Esophagus muscularis mucosa (tissue), 4 donors: ENCODE measurements around the gene DOK3.

Experiments
- CTCF ChIP-seq, 3 experiments: fragments of 200-600 bp in 2 of 3; fragments of 450-650 bp in 1 of 3; sonication (generic) in 2 of 3; IDR thresholded peaks; one replicate each; pipeline ENCODE4 v1.5.1; 2017 to 2019; ENCODE audit warnings: antibody characterized with exemption in 3 of 3, mild to moderate bottlenecking in 2 of 3, moderate library complexity in 1 of 3
- EP300 ChIP-seq: sonication (generic); formaldehyde crosslinking; IDR thresholded peaks from one replicate; pipeline ENCODE4 v1.6.1; 2017; ENCODE audit warnings: antibody characterized with exemption
- POLR2A ChIP-seq: fragments of 450-650 bp; IDR thresholded peaks from one replicate; pipeline ENCODE4 v1.6.1; 2017; ENCODE audit warnings: antibody characterized with exemption, moderate library complexity, mild to moderate bottlenecking, low read depth
- POLR2AphosphoS5 ChIP-seq, 2 donors: sonication (generic); formaldehyde crosslinking; IDR thresholded peaks; one replicate each; pipeline ENCODE4 v1.6.1; 2017; ENCODE audit warnings: antibody characterized with exemption in 2 of 2

- no peak for TF ChIP-seq POLR2A
- no peak for TF ChIP-seq CTCF (IDR thresholded peaks at IDR 0.05)
- TF ChIP-seq POLR2AphosphoS5 (IDR thresholded peaks at IDR 0.05), result no peak
- no peak for TF ChIP-seq EP300
Observed at GRCh38 chr5:177507596-177508220, 1.9 kb downstream of the DOK3 start.
